SK-N-SH treated with all-trans-retinoic acid at 6 μM for 48 hours (cell line): ENCODE measurements around the gene HTT.

Experiments
- ATAC-seq: fragments of 200-7000 bp; cut with Tn5 transposase; 3 replicates; pipeline ENCODE4 v1.9.1; 2020; ENCODE audit warnings: mild to moderate bottlenecking, moderate library complexity
- ARNTL ChIP-seq: fragments of 450-650 bp; formaldehyde crosslinking; IDR thresholded peaks from 2 replicates; pipeline ENCODE4 v1.5.0; 2020; ENCODE audit warnings: low read depth, mild to moderate bottlenecking, moderate library complexity, borderline replicate concordance
- BACH2 ChIP-seq: fragments of 250-450 bp; sonication (Bioruptor Pico); IDR thresholded peaks from 2 replicates; pipeline ENCODE4 v1.9.0; 2021; ENCODE audit warnings: mild to moderate bottlenecking, borderline replicate concordance
- CREB5 ChIP-seq: fragments of 250-450 bp; sonication (Bioruptor Pico); IDR thresholded peaks from 2 replicates; pipeline ENCODE4 v1.5.1; 2020; ENCODE audit warnings: low read depth, mild to moderate bottlenecking, moderate library complexity
- CSDC2 ChIP-seq: fragments of 250-450 bp; sonication (Bioruptor Pico); IDR thresholded peaks from 2 replicates; pipeline ENCODE4 v1.5.0; 2020; ENCODE audit warnings: mild to moderate bottlenecking, moderate library complexity
- ESRRG ChIP-seq: fragments of 250-450 bp; sonication (Bioruptor Pico); IDR thresholded peaks from 2 replicates; pipeline ENCODE4 v1.6.1; 2021; ENCODE audit warnings: mild to moderate bottlenecking
- GLIS3 ChIP-seq: fragments of 250-450 bp; sonication (Bioruptor Pico); IDR thresholded peaks from 2 replicates; pipeline ENCODE4 v1.5.0; 2020; ENCODE audit warnings: mild to moderate bottlenecking, moderate library complexity
- ISL1 ChIP-seq: fragments of 250-450 bp; sonication (Bioruptor Pico); IDR thresholded peaks from 2 replicates; pipeline ENCODE4 v2.1.2; 2022; ENCODE audit warnings: mild to moderate bottlenecking, moderate library complexity
- OSR1 ChIP-seq: fragments of 250-450 bp; sonication (Bioruptor Pico); IDR thresholded peaks from 2 replicates; pipeline ENCODE4 v1.8.0; 2022; ENCODE audit warnings: moderate library complexity, mild to moderate bottlenecking, inconsistent platforms
- PATZ1 ChIP-seq: fragments of 250-450 bp; sonication (Bioruptor Pico); IDR thresholded peaks from 2 replicates; pipeline ENCODE4 v1.8.0; 2020; ENCODE audit warnings: mild to moderate bottlenecking, moderate library complexity, borderline replicate concordance
- PPARA ChIP-seq: fragments of 250-450 bp; sonication (Bioruptor Pico); IDR thresholded peaks from 2 replicates; pipeline ENCODE4 v1.5.0; 2020; ENCODE audit warnings: mild to moderate bottlenecking, borderline replicate concordance
- RARB ChIP-seq: fragments of 250-450 bp; sonication (Bioruptor Pico); IDR thresholded peaks from 2 replicates; pipeline ENCODE4 v1.8.0; 2021; ENCODE audit warnings: mild to moderate bottlenecking, moderate library complexity
- SNAI2 ChIP-seq: fragments of 250-450 bp; sonication (Bioruptor Pico); IDR thresholded peaks from 2 replicates; pipeline ENCODE4 v1.5.0; 2020; ENCODE audit warnings: mild to moderate bottlenecking, moderate library complexity
- TCF4 ChIP-seq: fragments of 250-450 bp; sonication (Bioruptor Pico); IDR thresholded peaks from 2 replicates; pipeline ENCODE4 v1.8.0; 2021; ENCODE audit warnings: mild to moderate bottlenecking, moderate library complexity, borderline replicate concordance
- TOX ChIP-seq: fragments of 250-450 bp; sonication (Bioruptor Pico); IDR thresholded peaks from 2 replicates; pipeline ENCODE4 v1.8.0; 2021; ENCODE audit warnings: mild to moderate bottlenecking, moderate library complexity, borderline replicate concordance
- ZC3H10 ChIP-seq: fragments of 250-450 bp; sonication (Bioruptor Pico); IDR thresholded peaks from 2 replicates; pipeline ENCODE4 v1.5.1; 2021; ENCODE audit warnings: mild to moderate bottlenecking, moderate library complexity
- ZFP3 ChIP-seq: fragments of 250-450 bp; sonication (Bioruptor Pico); IDR thresholded peaks from 2 replicates; pipeline ENCODE4 v1.5.0; 2020; ENCODE audit warnings: mild to moderate bottlenecking, moderate library complexity
- ZFP30 ChIP-seq: fragments of 450-650 bp; formaldehyde crosslinking; IDR thresholded peaks from 2 replicates; pipeline ENCODE4 v1.5.0; 2022; ENCODE audit warnings: mild to moderate bottlenecking, moderate library complexity
- ZNF565 ChIP-seq: fragments of 450-650 bp; formaldehyde crosslinking; conservative IDR thresholded peaks from 2 replicates; pipeline ENCODE4 v1.5.0; 2020; ENCODE audit warnings: low read depth, mild to moderate bottlenecking, moderate library complexity
- ZNF70 ChIP-seq: fragments of 450-650 bp; formaldehyde crosslinking; IDR thresholded peaks from 2 replicates; pipeline ENCODE4 v1.5.0; 2020; ENCODE audit warnings: mild to moderate bottlenecking, moderate library complexity
- ZNF8 ChIP-seq: fragments of 450-650 bp; formaldehyde crosslinking; IDR thresholded peaks from 2 replicates; pipeline ENCODE4 v1.5.0; 2020; ENCODE audit warnings: mild to moderate bottlenecking, moderate library complexity
- TF ChIP-seq, protein P1 (sequence below): fragments of 250-450 bp; sonication (Bioruptor Pico); IDR thresholded peaks from 2 replicates; pipeline ENCODE4 v1.5.0; 2020; ENCODE audit warnings: mild to moderate bottlenecking, moderate library complexity
- TF ChIP-seq, protein P2 (sequence below): fragments of 250-450 bp; sonication (Bioruptor Pico); IDR thresholded peaks from 2 replicates; pipeline ENCODE4 v1.5.1; 2021; ENCODE audit warnings: mild to moderate bottlenecking, moderate library complexity

Gene HTT

DNA sequence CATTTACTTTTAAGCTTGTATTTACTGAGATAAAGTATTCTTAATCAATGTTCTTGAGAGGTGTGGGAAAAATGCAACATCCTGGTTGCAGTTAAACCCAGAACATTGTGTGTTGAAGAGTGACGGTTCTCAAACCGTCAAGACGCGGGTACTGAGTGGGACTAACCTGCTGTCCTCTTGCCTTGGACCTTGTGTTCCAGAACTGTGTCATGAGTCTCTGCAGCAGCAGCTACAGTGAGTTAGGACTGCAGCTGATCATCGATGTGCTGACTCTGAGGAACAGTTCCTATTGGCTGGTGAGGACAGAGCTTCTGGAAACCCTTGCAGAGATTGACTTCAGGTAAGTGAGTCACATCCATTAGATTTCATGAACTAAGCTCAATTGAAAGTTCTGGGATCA lies 59.7 kb downstream of the HTT start:
- no peak for TF ChIP-seq PPARA (CRISPR knock-in tag)
- no peak for TF ChIP-seq CREB5 (CRISPR knock-in tag)
- TF ChIP-seq, protein P1, sequence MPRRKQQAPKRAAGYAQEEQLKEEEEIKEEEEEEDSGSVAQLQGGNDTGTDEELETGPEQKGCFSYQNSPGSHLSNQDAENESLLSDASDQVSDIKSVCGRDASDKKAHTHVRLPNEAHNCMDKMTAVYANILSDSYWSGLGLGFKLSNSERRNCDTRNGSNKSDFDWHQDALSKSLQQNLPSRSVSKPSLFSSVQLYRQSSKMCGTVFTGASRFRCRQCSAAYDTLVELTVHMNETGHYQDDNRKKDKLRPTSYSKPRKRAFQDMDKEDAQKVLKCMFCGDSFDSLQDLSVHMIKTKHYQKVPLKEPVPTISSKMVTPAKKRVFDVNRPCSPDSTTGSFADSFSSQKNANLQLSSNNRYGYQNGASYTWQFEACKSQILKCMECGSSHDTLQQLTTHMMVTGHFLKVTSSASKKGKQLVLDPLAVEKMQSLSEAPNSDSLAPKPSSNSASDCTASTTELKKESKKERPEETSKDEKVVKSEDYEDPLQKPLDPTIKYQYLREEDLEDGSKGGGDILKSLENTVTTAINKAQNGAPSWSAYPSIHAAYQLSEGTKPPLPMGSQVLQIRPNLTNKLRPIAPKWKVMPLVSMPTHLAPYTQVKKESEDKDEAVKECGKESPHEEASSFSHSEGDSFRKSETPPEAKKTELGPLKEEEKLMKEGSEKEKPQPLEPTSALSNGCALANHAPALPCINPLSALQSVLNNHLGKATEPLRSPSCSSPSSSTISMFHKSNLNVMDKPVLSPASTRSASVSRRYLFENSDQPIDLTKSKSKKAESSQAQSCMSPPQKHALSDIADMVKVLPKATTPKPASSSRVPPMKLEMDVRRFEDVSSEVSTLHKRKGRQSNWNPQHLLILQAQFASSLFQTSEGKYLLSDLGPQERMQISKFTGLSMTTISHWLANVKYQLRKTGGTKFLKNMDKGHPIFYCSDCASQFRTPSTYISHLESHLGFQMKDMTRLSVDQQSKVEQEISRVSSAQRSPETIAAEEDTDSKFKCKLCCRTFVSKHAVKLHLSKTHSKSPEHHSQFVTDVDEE = no peak
- no peak for TF ChIP-seq ZFP30 (CRISPR knock-in tag)
- TF ChIP-seq CSDC2 (CRISPR knock-in tag) = no peak
- TF ChIP-seq ZFP3 (CRISPR knock-in tag) = no peak
- no peak for TF ChIP-seq ZNF70 (CRISPR knock-in tag)
- TF ChIP-seq ISL1 (CRISPR knock-in tag) = no peak
- no peak for TF ChIP-seq GLIS3 (CRISPR knock-in tag)
- TF ChIP-seq RARB (CRISPR knock-in tag) = no peak
- no peak for TF ChIP-seq PATZ1
- no peak for TF ChIP-seq ESRRG (CRISPR knock-in tag)
- no peak for TF ChIP-seq OSR1 (CRISPR knock-in tag)
- TF ChIP-seq TOX = no peak
- TF ChIP-seq ZNF8 (CRISPR knock-in tag) = no peak
- ATAC-seq = no peak

DNA sequence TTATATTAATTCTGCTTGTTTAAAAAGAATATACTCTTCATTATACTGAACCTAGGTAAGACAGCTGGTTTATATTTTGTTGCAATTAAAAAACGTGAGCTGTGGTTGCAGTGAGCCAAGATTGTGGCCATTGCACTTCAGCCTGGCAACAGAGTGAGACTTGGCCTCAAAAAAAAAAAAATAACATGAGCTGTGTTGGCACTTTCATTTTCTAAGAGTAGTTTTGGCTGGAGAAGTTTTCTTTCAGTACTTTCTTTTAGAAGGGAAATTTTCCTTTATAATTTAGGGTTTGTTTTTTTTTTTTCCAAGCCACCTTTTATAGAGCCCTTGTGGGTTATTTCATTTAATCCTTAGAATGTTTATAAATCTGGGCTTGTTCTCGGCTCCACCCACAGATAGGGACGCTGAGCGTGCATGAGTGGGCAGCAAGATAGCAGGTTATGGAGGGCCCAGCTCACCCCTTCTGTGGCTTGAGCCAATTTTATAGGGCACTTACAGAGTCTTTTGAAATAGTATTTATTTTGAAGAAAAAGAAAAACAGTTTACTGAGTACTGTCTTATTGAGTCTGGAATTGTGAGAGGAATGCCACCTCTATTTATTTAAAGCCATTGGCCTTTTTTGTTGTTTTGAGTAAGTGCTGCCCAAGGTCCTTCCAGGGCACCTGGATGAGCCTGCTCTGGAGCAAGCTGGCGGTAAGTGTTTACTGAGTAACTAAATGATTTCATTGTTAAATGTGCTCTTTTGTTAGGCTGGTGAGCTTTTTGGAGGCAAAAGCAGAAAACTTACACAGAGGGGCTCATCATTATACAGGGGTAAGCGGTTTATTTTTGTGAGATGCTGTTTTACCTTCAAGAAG lies 60.9 kb downstream of the HTT start:
- TF ChIP-seq ZNF8 (CRISPR knock-in tag) (no peak), BACH2 (CRISPR knock-in tag) (no peak), ZC3H10 (no peak), TOX (no peak), ARNTL (CRISPR knock-in tag) (no peak), ESRRG (CRISPR knock-in tag) (no peak), TCF4 (CRISPR knock-in tag) (no peak), ISL1 (CRISPR knock-in tag) (no peak), ZFP30 (CRISPR knock-in tag) (no peak), CSDC2 (CRISPR knock-in tag) (no peak), PPARA (CRISPR knock-in tag) (no peak), OSR1 (CRISPR knock-in tag) (no peak), SNAI2 (CRISPR knock-in tag) (no peak), PATZ1 (no peak), ZFP3 (CRISPR knock-in tag) (no peak), ZNF565 (no peak)
- TF ChIP-seq, protein P1 = no peak
- TF ChIP-seq, protein P2, sequence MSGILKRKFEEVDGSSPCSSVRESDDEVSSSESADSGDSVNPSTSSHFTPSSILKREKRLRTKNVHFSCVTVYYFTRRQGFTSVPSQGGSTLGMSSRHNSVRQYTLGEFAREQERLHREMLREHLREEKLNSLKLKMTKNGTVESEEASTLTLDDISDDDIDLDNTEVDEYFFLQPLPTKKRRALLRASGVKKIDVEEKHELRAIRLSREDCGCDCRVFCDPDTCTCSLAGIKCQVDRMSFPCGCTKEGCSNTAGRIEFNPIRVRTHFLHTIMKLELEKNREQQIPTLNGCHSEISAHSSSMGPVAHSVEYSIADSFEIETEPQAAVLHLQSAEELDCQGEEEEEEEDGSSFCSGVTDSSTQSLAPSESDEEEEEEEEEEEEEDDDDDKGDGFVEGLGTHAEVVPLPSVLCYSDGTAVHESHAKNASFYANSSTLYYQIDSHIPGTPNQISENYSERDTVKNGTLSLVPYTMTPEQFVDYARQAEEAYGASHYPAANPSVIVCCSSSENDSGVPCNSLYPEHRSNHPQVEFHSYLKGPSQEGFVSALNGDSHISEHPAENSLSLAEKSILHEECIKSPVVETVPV (CRISPR knock-in tag) = no peak
- ATAC-seq = no peak
